OCI-LY3 (cell line): ENCODE data around the gene HOXB9.

Experiments
- H2AFZ ChIP-seq: fragments of 200-600, 300-600 bp; shearing (Covaris generic); 2 replicates; pipeline ENCODE4 v1.6.0; 2014; ENCODE audit warnings: antibody characterized with exemption, low read depth, low read length
- H3K27ac ChIP-seq: fragments of 200-600, 300-600 bp; sonication (generic); 2 replicates; pipeline ENCODE4 v1.5.1; 2014; ENCODE audit warnings: mild to moderate bottlenecking, low read length, moderate library complexity, mixed read lengths
- H3K27me3 ChIP-seq: fragments of 200-600, 300-600 bp; sonication (generic); 2 replicates; pipeline ENCODE4 v1.6.1; 2014; ENCODE audit warnings: low read depth, low read length, mixed read lengths
- H3K36me3 ChIP-seq: fragments of 200-600, 300-600 bp; sonication (generic); replicated peaks from 2 replicates; pipeline ENCODE3; 2014; ENCODE audit warnings: low read depth, low read length, mixed read lengths
- H3K4me1 ChIP-seq: fragments of 300-600, 200-600 bp; sonication (generic); 2 replicates; pipeline ENCODE4 v1.6.1; 2014; ENCODE audit warnings: low read length, mixed read lengths
- H3K4me2 ChIP-seq: fragments of 200-600, 300-600 bp; sonication (generic); 2 replicates; pipeline ENCODE4 v1.6.1; 2014; ENCODE audit warnings: low read length, mixed read lengths
- H3K4me3 ChIP-seq: fragments of 300-600, 200-600 bp; sonication (generic); 2 replicates; pipeline ENCODE4 v1.5.1; 2014; ENCODE audit warnings: antibody characterized with exemption, mild to moderate bottlenecking, low read length, moderate library complexity
- H3K79me2 ChIP-seq: fragments of 300-600, 200-600 bp; shearing (Covaris generic); 2 replicates; pipeline ENCODE4 v1.6.1; 2014; ENCODE audit warnings: mild to moderate bottlenecking, low read length, mixed read lengths
- H3K9ac ChIP-seq: fragments of 300-600, 200-600 bp; shearing (Covaris generic); 2 replicates; pipeline ENCODE4 v1.6.0; 2014; ENCODE audit warnings: mild to moderate bottlenecking, low read length, moderate library complexity
- H3K9me3 ChIP-seq: fragments of 200-600, 300-600 bp; shearing (Covaris generic); 2 replicates; pipeline ENCODE4 v1.6.1; 2014; ENCODE audit warnings: low read length, mixed read lengths; ENCODE audit not compliant: insufficient read depth
- H4K20me1 ChIP-seq: fragments of 200-600, 300-600 bp; sonication (generic); 2 replicates; pipeline ENCODE4 v1.6.1; 2016; ENCODE audit warnings: low read length, mixed read lengths; ENCODE audit not compliant: insufficient read depth
- CTCF ChIP-seq: fragments of 200-600, 300-600 bp; sonication (generic); IDR thresholded peaks from 2 replicates; pipeline ENCODE4 v1.5.1; 2014; ENCODE audit warnings: antibody characterized with exemption, low read length, low read depth
- EZH2phosphoT487 ChIP-seq: fragments of 200-600 bp; shearing (Covaris generic); IDR thresholded peaks from 2 replicates; pipeline ENCODE4 v1.6.1; 2018; ENCODE audit warnings: antibody characterized with exemption, mixed run types, low read depth

The HOXB9 gene

GRCh38 chr17:48636177-48637018 lies 10.2 kb upstream of the HOXB9 start:
- peak; percentile 73 for TF ChIP-seq CTCF
- no peak for TF ChIP-seq EZH2phosphoT487
- H2AFZ ChIP-seq, result peak overlapping the region; percentile 95
- H4K20me1 ChIP-seq, result no peaks in the 10 kb centered on the region
- peak overlapping the region; percentile 48 for H3K9ac ChIP-seq
- peaks cover 39% of the 10 kb centered on the region for H3K4me1 ChIP-seq
- H3K4me2 ChIP-seq, result peak overlapping the region; percentile 93
- H3K27ac ChIP-seq, result no peak overlapping the region
- H3K79me2 ChIP-seq, result no peaks in the 10 kb centered on the region
- H3K27me3 ChIP-seq, result peaks cover 23% of the 10 kb centered on the region
- no peaks in the 10 kb centered on the region for H3K36me3 ChIP-seq
- H3K9me3 ChIP-seq, result no peaks in the 10 kb centered on the region
- peak overlapping the region; percentile 67 for H3K4me3 ChIP-seq

GRCh38 chr17:48634493-48635208 lies 8.5 kb upstream of the HOXB9 start:
- H3K4me3 ChIP-seq, result 0 out of 2 replicates have a peak overlapping the region, but pooled peaks have one; percentile 67
- peak overlapping the region; percentile 55 for H2AFZ ChIP-seq
- H3K4me1 ChIP-seq, result peaks cover 41% of the 10 kb centered on the region
- H4K20me1 ChIP-seq, result no peaks in the 10 kb centered on the region
- no peaks in the 10 kb centered on the region for H3K9me3 ChIP-seq
- H3K27me3 ChIP-seq, result peaks cover 23% of the 10 kb centered on the region
- TF ChIP-seq CTCF (no peak), EZH2phosphoT487 (no peak)
- H3K27ac ChIP-seq, result peak overlapping the region; percentile 19
- H3K36me3 ChIP-seq, result no peaks in the 10 kb centered on the region
- peak overlapping the region; percentile 93 for H3K4me2 ChIP-seq
- H3K9ac ChIP-seq, result peak overlapping the region; percentile 48; the same call in 1 of the 2 replicates
- H3K79me2 ChIP-seq, result no peaks in the 10 kb centered on the region

GRCh38 chr17:48633266-48633677 lies 7.1 kb upstream of the HOXB9 start:
- no peaks in the 10 kb centered on the region for H3K36me3 ChIP-seq
- H2AFZ ChIP-seq, result no peak overlapping the region
- peaks cover 41% of the 10 kb centered on the region for H3K4me1 ChIP-seq
- H3K27me3 ChIP-seq, result peaks cover 31% of the 10 kb centered on the region
- no peak overlapping the region for H3K4me2 ChIP-seq
- TF ChIP-seq EZH2phosphoT487 (no peak), CTCF (no peak)
- no peaks in the 10 kb centered on the region for H4K20me1 ChIP-seq
- no peaks in the 10 kb centered on the region for H3K79me2 ChIP-seq
- H3K4me3 ChIP-seq, result no peak overlapping the region
- H3K9me3 ChIP-seq, result no peaks in the 10 kb centered on the region
- H3K27ac ChIP-seq, result no peak overlapping the region
- H3K9ac ChIP-seq, result no peak overlapping the region
